GM19468 (cell line): Measurements from ENCODE around the gene THOC1.

ENCODE experiments used
- ATAC-seq: cut with Tn5 transposase; IDR thresholded peaks from one replicate; pipeline ENCODE4 v1.9.1; 2021; ENCODE audit warnings: mild to moderate bottlenecking, moderate library complexity, moderate number of reproducible peaks; ENCODE audit not compliant: unreplicated experiment; ENCODE audit errors: extremely low read depth

The THOC1 gene

GRCh38 chr18:217532-218336, 50.1 kb downstream of the THOC1 start:
- ATAC-seq: no peak

- ATAC-seq: no peak
Measured at GRCh38 chr18:215448-216010, 52.3 kb downstream of the THOC1 start.

- ATAC-seq: no peak
Measured at GRCh38 chr18:213966-214365, 53.9 kb downstream of the THOC1 start.

- no peak for ATAC-seq
Measured at GRCh38 chr18:213505-213904, 54.3 kb downstream of the THOC1 start.

GRCh38 chr18:212780-213179, 55.1 kb downstream of the THOC1 start:
- no peak for ATAC-seq

- no peak for ATAC-seq
Measured at GRCh38 chr18:211582-211981, 56.3 kb downstream of the THOC1 start.

GRCh38 chr18:210733-211132, 57.1 kb downstream of the THOC1 start:
- ATAC-seq: no peak

GRCh38 chr18:210075-210474, 57.8 kb downstream of the THOC1 start:
- no peak for ATAC-seq

GRCh38 chr18:199768-200167, 68.1 kb downstream of the THOC1 start:
- no peak for ATAC-seq

- ATAC-seq: no peak
Measured at GRCh38 chr18:199214-199613, 68.6 kb downstream of the THOC1 start.

GRCh38 chr18:195651-196050, 72.2 kb downstream of the THOC1 start:
- no peak for ATAC-seq

- no peak for ATAC-seq
Measured at GRCh38 chr18:192801-193200, 75.0 kb downstream of the THOC1 start.

- no peak for ATAC-seq
Measured at GRCh38 chr18:191725-192124, 76.1 kb downstream of the THOC1 start.

- no peak for ATAC-seq
Measured at GRCh38 chr18:189254-189653, 78.6 kb downstream of the THOC1 start.

GRCh38 chr18:183769-184168, 84.1 kb downstream of the THOC1 start:
- no peak for ATAC-seq

- no peak for ATAC-seq
Measured at GRCh38 chr18:181711-182110, 86.1 kb downstream of the THOC1 start.

- ATAC-seq: no peak
Measured at GRCh38 chr18:179499-179898, 88.3 kb downstream of the THOC1 start.

- ATAC-seq: no peak
Measured at GRCh38 chr18:172361-172760, 95.5 kb downstream of the THOC1 start.
